Measurements from ENCODE around the gene GGACT. TPM values are rescaled to one million over a fixed set of nuclear protein-coding genes. Genes with fewer than 3 reads are reported as not detected.

GGACT gene
- total RNA-seq, 1 experiment from 2014 or later = 3.8 TPM

DNA sequence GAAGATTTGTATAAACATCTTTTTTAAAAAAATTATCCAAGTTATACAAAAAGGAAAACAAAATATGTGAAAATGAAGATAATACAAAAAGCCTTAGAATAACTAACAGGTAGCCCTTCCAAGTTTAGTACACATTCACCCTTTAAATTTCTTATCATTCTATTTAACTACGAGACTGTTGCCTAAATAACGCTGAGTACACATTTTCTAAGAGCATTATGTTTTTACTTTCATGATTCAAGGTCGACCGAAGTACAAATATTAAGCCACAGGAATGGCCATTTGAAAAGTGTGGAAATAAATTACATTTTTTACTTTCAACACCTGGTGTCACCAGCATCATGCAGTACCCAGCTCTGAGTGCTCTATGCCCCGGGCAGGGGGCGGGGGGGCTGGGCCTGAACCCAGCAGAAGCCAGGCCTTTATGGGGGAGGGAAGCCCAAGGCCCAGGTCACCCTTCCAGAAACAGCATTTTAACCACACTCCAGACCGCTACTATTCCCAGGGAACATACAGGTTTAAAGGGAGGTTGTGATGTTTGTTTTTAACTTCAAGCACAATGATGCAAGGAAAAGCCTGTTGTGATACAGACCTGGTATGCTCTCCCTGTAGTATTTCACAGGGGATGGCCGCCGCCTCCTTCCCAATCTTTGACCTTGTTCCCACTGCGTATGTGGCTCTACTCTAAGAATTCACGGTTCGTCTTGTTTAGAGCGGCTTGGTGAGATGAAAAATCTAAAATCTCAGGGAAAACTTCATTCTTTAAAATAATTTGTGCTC is 24.0 kb downstream of the GGACT start:
- TF ChIP-seq, protein P1, sequence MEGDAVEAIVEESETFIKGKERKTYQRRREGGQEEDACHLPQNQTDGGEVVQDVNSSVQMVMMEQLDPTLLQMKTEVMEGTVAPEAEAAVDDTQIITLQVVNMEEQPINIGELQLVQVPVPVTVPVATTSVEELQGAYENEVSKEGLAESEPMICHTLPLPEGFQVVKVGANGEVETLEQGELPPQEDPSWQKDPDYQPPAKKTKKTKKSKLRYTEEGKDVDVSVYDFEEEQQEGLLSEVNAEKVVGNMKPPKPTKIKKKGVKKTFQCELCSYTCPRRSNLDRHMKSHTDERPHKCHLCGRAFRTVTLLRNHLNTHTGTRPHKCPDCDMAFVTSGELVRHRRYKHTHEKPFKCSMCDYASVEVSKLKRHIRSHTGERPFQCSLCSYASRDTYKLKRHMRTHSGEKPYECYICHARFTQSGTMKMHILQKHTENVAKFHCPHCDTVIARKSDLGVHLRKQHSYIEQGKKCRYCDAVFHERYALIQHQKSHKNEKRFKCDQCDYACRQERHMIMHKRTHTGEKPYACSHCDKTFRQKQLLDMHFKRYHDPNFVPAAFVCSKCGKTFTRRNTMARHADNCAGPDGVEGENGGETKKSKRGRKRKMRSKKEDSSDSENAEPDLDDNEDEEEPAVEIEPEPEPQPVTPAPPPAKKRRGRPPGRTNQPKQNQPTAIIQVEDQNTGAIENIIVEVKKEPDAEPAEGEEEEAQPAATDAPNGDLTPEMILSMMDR (conservative IDR thresholded peaks at IDR 0.05; ENCODE audit: low read depth, low read length) = no peak
- TF ChIP-seq EZH2 (IDR thresholded peaks at IDR 0.05; ENCODE audit: borderline replicate concordance, low read depth, low read length, poor library complexity, severe bottlenecking) = no peak
- Histone ChIP-seq H3K27ac (ENCODE audit: low read depth, low read length, poor library complexity, severe bottlenecking) (no peak overlapping the region), H3K36me3 (ENCODE audit: insufficient read depth, low read length, poor library complexity, severe bottlenecking) (no peaks in the 10 kb centered on the region), H3K9me3 (ENCODE audit: low read depth, low read length, poor library complexity, severe bottlenecking) (no peaks in the 10 kb centered on the region), H3K4me1 (ENCODE audit: insufficient read depth, low read length, poor library complexity, severe bottlenecking) (no peaks in the 10 kb centered on the region), H3K27me3 (replicated peaks; ENCODE audit: insufficient read depth, low read depth, low read length, poor library complexity) (no peaks in the 10 kb centered on the region), H3K4me3 (ENCODE audit: low read depth, low read length, poor library complexity, severe bottlenecking) (no peak overlapping the region)
- no TSS peak for BruUV-seq (replicated peaks)
- POLR2A ChIA-PET (ENCODE audit: low non-redundant PET) = no interaction called here
- CTCF ChIA-PET = no interaction called here
- intact Hi-C loops (cut with micrococcal nuclease; ENCODE audit: unreplicated experiment) = no loop called here
- DNase-seq (ENCODE audit: low spot score) = no peak

DNA sequence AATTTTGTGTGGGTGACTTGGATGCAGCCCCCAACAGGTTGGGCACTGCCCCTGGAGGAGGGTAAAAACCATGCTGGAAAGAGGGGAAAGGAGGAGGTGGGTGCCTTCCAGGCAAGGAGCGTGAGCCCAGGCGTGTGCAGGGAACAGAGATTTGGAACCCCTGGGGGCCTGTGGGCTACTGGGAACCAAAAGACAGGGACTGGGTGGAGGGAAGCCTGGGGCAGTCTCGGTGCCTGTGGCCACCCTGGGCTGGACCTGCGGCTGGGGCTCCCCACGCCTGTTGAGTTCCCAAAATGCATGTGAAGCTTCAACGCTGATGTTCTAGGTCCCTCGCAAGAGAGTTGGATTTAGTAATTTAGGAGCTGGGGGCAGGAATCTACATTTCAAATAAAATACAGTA is 24.8 kb downstream of the GGACT start:
- TF ChIP-seq, protein P1 (conservative IDR thresholded peaks at IDR 0.05; ENCODE audit: low read depth, low read length) = no peak
- TF ChIP-seq EZH2 (IDR thresholded peaks at IDR 0.05; ENCODE audit: borderline replicate concordance, low read depth, low read length, poor library complexity, severe bottlenecking) = no peak
- H3K27ac ChIP-seq (ENCODE audit: low read depth, low read length, poor library complexity, severe bottlenecking) = no peak overlapping the region
- no TSS peak for BruUV-seq (replicated peaks)
- CTCF ChIA-PET = no interaction called here
- H3K36me3 ChIP-seq (ENCODE audit: insufficient read depth, low read length, poor library complexity, severe bottlenecking) = no peaks in the 10 kb centered on the region
- intact Hi-C loops (cut with micrococcal nuclease; ENCODE audit: unreplicated experiment) = no loop called here
- POLR2A ChIA-PET (ENCODE audit: low non-redundant PET) = no interaction called here
- H3K27me3 ChIP-seq (replicated peaks; ENCODE audit: insufficient read depth, low read depth, low read length, poor library complexity) = no peaks in the 10 kb centered on the region
- no peak overlapping the region for H3K4me3 ChIP-seq (ENCODE audit: low read depth, low read length, poor library complexity, severe bottlenecking)
- DNase-seq (ENCODE audit: low spot score) = no peak
- no peaks in the 10 kb centered on the region for H3K9me3 ChIP-seq (ENCODE audit: low read depth, low read length, poor library complexity, severe bottlenecking)
- no peaks in the 10 kb centered on the region for H3K4me1 ChIP-seq (ENCODE audit: insufficient read depth, low read length, poor library complexity, severe bottlenecking)

DNA sequence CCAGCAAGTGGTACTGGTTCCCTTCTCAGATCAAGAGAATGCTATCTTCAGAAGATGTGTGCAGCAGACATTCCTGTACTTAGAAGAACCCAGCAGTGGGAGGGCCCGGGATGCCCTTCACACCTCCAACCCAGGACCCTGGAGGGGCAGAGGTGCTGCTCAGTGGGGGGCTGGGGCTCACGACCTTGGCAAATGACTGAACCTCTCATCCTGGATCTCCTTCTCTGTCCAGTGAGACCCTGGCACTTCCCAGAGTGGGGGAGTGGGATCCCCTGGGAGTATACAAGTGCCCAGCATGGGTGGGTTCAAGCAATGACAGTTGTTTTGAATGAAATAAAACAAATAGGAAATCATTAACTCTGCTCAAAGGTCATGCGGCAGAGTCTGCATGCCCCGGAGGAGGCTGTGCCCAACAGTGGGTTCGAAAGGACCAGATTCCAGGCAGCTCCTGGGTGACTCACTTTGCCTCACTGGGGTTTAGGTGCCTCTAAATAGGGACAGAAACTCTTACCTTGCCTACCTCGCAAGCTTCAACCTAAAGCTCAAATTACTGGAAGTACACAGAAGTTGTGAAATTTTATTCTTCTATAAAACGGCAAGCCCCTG is 26.9 kb downstream of the GGACT start:
- H3K4me1 ChIP-seq (ENCODE audit: insufficient read depth, low read length, poor library complexity, severe bottlenecking) = no peaks in the 10 kb centered on the region
- BruUV-seq (replicated peaks) = no TSS peak
- no peaks in the 10 kb centered on the region for H3K27me3 ChIP-seq (replicated peaks; ENCODE audit: insufficient read depth, low read depth, low read length, poor library complexity)
- H3K27ac ChIP-seq (ENCODE audit: low read depth, low read length, poor library complexity, severe bottlenecking) = no peak overlapping the region
- no peak overlapping the region for H3K4me3 ChIP-seq (ENCODE audit: low read depth, low read length, poor library complexity, severe bottlenecking)
- no peaks in the 10 kb centered on the region for H3K36me3 ChIP-seq (ENCODE audit: insufficient read depth, low read length, poor library complexity, severe bottlenecking)
- CTCF ChIA-PET = interaction anchor here (1.1 kb wide), 1 partner anchor 11 kb away, joined by 3 read pairs; no protein-coding TSS in a partner anchor
- no peak for DNase-seq (ENCODE audit: low spot score)
- POLR2A ChIA-PET (ENCODE audit: low non-redundant PET) = no interaction called here
- TF ChIP-seq, protein P1 (conservative IDR thresholded peaks at IDR 0.05; ENCODE audit: low read depth, low read length) = no peak
- TF ChIP-seq EZH2 (IDR thresholded peaks at IDR 0.05; ENCODE audit: borderline replicate concordance, low read depth, low read length, poor library complexity, severe bottlenecking) = no peak
- H3K9me3 ChIP-seq (ENCODE audit: low read depth, low read length, poor library complexity, severe bottlenecking) = no peaks in the 10 kb centered on the region
- intact Hi-C loops (cut with micrococcal nuclease; ENCODE audit: unreplicated experiment) = no loop called here

Measured in A673 (cell line).